Lung (tissue), 12 donors: ENCODE measurements around the gene OST4. TPM values are rescaled to one million over a fixed set of nuclear protein-coding genes. Genes with fewer than 3 reads are reported as not detected.

Source experiments
- ATAC-seq: fragments of 200-7000 bp; cut with Tn5 transposase; one replicate; pipeline ENCODE4 v1.9.1; 2020; ENCODE audit warnings: moderate number of reproducible peaks; ENCODE audit not compliant: insufficient read depth, low FRiP score
- DNase-seq, 3 donors: peaks; one replicate each; pipeline ENCODE4 v3.0.0-alpha.2; 2013 to 2017
- H3K27ac ChIP-seq, 2 donors: one replicate each; pipeline ENCODE4 v1.5.1; 2013; ENCODE audit warnings: mild to moderate bottlenecking in 2 of 2, moderate library complexity in 2 of 2, control low read depth in 1 of 2, inconsistent platforms in 1 of 2, low read depth in 1 of 2, low read length in 1 of 2
- H3K27me3 ChIP-seq, 3 donors: one replicate each; pipeline ENCODE4 v1.5.1; 2013; ENCODE audit warnings: low read length in 2 of 3; ENCODE audit not compliant: control insufficient read depth in 3 of 3, insufficient read depth in 3 of 3
- H3K36me3 ChIP-seq, 4 donors: one replicate each; pipeline ENCODE4 v1.5.1; 2013; ENCODE audit warnings: low read length in 4 of 4, mild to moderate bottlenecking in 1 of 4, moderate library complexity in 1 of 4; ENCODE audit not compliant: control insufficient read depth in 4 of 4, insufficient read depth in 4 of 4
- H3K4me1 ChIP-seq, 5 donors: one replicate each; pipeline ENCODE4 v1.5.1; 2013; ENCODE audit warnings: low read length in 5 of 5, mild to moderate bottlenecking in 2 of 5, moderate library complexity in 1 of 5; ENCODE audit not compliant: control insufficient read depth in 5 of 5, insufficient read depth in 5 of 5
- H3K4me3 ChIP-seq: one replicate; pipeline ENCODE4 v1.5.1; 2013; ENCODE audit warnings: mild to moderate bottlenecking, control low read depth, moderate library complexity
- H3K9ac ChIP-seq, 2 donors: one replicate each; pipeline ENCODE4 v1.5.1; 2013; ENCODE audit warnings: low read length in 2 of 2, control low read depth in 1 of 2; ENCODE audit not compliant: insufficient read depth in 1 of 2
- H3K9me3 ChIP-seq, 4 donors: one replicate each; pipeline ENCODE4 v1.5.1; 2013; ENCODE audit warnings: low read length in 3 of 4, mild to moderate bottlenecking in 1 of 4, moderate library complexity in 1 of 4; ENCODE audit not compliant: control insufficient read depth in 4 of 4, insufficient read depth in 3 of 4
- CTCF ChIP-seq: IDR thresholded peaks from 2 replicates; pipeline ENCODE4 v1.5.1; 2012; ENCODE audit warnings: mild to moderate bottlenecking; ENCODE audit errors: control extremely low read depth, extremely low read depth
- whole genome bisulfite sequencing, 2 donors: extraction: QIAGEN DNeasy Blood & Tissue Kit; methylation state at CpG; one replicate each; pipeline ENCODE4 v1.1.7; 2013; 5-methylcytosine and 5-hydroxymethylcytosine counted together
- polyA plus RNA-seq, 2 donors: library from polyadenylated mRNA; stranded (reverse); fragments of 200-250 nt; gene quantifications; one replicate each; pipeline ENCODE4 v1.2.1, GENCODE V29; 2013
- total RNA-seq, 2 donors: library from RNA; depleted of rRNA in 1 of 2; stranded (reverse); fragments of >200 nt in 1 of 2; gene quantifications; one replicate each; pipeline ENCODE4 v1.2.1, GENCODE V29; 2014 to 2021
- donor health status: control.
- donor health status: control.
- donor health status: Bipolar disorder and iron deficiency.
- donor health status: healthy.
- donor health status: DM: yes; HTN: yes; CAD: no.

The OST4 gene
- total and polyA plus RNA-seq, 4 donors: 164 to 577 (median 309) TPM

- Histone ChIP-seq H3K36me3 (peaks cover 0 to 4% (median 0%) of the 10 kb centered on the region in 4 donors), H3K4me1 (peaks cover 0 to 10% (median 7%) of the 10 kb centered on the region in 5 donors), H3K4me3 (no peak overlapping the region), H3K27ac (no peak overlapping the region), H3K9me3 (no peaks in the 10 kb centered on the region), H3K9ac (no peak overlapping the region), H3K27me3 (no peaks in the 10 kb centered on the region)
- DNase-seq (no peak), ATAC-seq (no peak)
- no peak for TF ChIP-seq CTCF
- 94 to 96% methylated on average over 24 of the region's 24 CpGs for WGBS, 2 donors
These were observed 23.0 kb upstream of the OST4 start for GRCh38 chr2:27094353-27094984.

GRCh38 chr2:27093430-27094352 lies 22.2 kb upstream of the OST4 start:
- Histone ChIP-seq H3K4me1 (peaks cover 0 to 10% (median 7%) of the 10 kb centered on the region in 5 donors), H3K4me3 (no peak overlapping the region), H3K9me3 (no peaks in the 10 kb centered on the region), H3K9ac (no peak overlapping the region), H3K27ac (no peak overlapping the region), H3K27me3 (no peaks in the 10 kb centered on the region), H3K36me3 (peaks cover 0 to 4% (median 0%) of the 10 kb centered on the region in 4 donors)
- 89 to 94% methylated on average over 6 of the region's 6 CpGs for WGBS, 2 donors
- DNase-seq: no peak
- ATAC-seq: no peak
- no peak for TF ChIP-seq CTCF

- DNase-seq (no peak), ATAC-seq (no peak)
- Histone ChIP-seq H3K27me3 (no peaks in the 10 kb centered on the region), H3K9ac (no peak overlapping the region), H3K36me3 (peaks cover 0 to 4% (median 0%) of the 10 kb centered on the region in 4 donors), H3K4me1 (peaks cover 0 to 10% (median 7%) of the 10 kb centered on the region in 5 donors), H3K9me3 (no peaks in the 10 kb centered on the region), H3K4me3 (no peak overlapping the region), H3K27ac (no peak overlapping the region)
- WGBS, 2 donors: 76 to 85% methylated on average over 10 of the region's 10 CpGs
- TF ChIP-seq CTCF: no peak
These were observed 21.4 kb upstream of the OST4 start for GRCh38 chr2:27092696-27093429.
